ENCODE measurements around the gene NPDC1.

The NPDC1 gene

GRCh38 chr9:137046088-137046787, at the start of gene NPDC1:
NPDC1 (minus strand) TSS chr9:137046177; CDS start chr9:137045989, 188 bp downstream.
- no peak within 1 kb of the TSS; the same call in 1 of the 2 replicates for H2AFZ ChIP-seq (ENCODE audit: low read depth)
- H3K27me3 ChIP-seq (ENCODE audit: insufficient read depth, low read depth): peaks cover 86% of the 10 kb centered on the region
- H3K4me3 ChIP-seq (IDR thresholded peaks at IDR 0.05; ENCODE audit: insufficient read depth, low read depth, low read length): no peak within 1 kb of the TSS
- peak; percentile 81 for TF ChIP-seq CTCF (conservative IDR thresholded peaks at IDR 0.05; ENCODE audit: low read depth, low read length)
- no peaks in the 10 kb centered on the region for H3K4me1 ChIP-seq (ENCODE audit: low read depth, poor library complexity, severe bottlenecking)
- H3K79me2 ChIP-seq (ENCODE audit: insufficient read depth, low read depth): no peaks in the 10 kb centered on the region
- H3K36me3 ChIP-seq (ENCODE audit: insufficient read depth): no peaks in the 10 kb centered on the region
- no peak within 1 kb of the TSS; the same call in 1 of the 2 replicates for H3K4me2 ChIP-seq
- H4K20me1 ChIP-seq (ENCODE audit: insufficient read depth): no peaks in the 10 kb centered on the region
- no peak within 1 kb of the TSS for H3K27ac ChIP-seq
- H3K9ac ChIP-seq: no peak within 1 kb of the TSS

GRCh38 chr9:137089232-137089947, 43.4 kb upstream of the NPDC1 start:
- Histone ChIP-seq H3K4me2 (no peak overlapping the region), H3K27ac (no peak overlapping the region), H2AFZ (ENCODE audit: low read depth) (no peak overlapping the region), H4K20me1 (ENCODE audit: insufficient read depth) (no peaks in the 10 kb centered on the region), H3K4me3 (IDR thresholded peaks at IDR 0.05; ENCODE audit: insufficient read depth, low read depth, low read length) (no peak overlapping the region), H3K27me3 (ENCODE audit: insufficient read depth, low read depth) (no peaks in the 10 kb centered on the region), H3K79me2 (ENCODE audit: insufficient read depth, low read depth) (no peaks in the 10 kb centered on the region), H3K9ac (no peak overlapping the region), H3K36me3 (ENCODE audit: insufficient read depth) (no peaks in the 10 kb centered on the region), H3K4me1 (ENCODE audit: low read depth, poor library complexity, severe bottlenecking) (peaks cover 17% of the 10 kb centered on the region)
- TF ChIP-seq CTCF (conservative IDR thresholded peaks at IDR 0.05; ENCODE audit: low read depth, low read length): no peak

- Histone ChIP-seq H3K27me3 (ENCODE audit: insufficient read depth, low read depth) (no peaks in the 10 kb centered on the region), H3K4me1 (ENCODE audit: low read depth, poor library complexity, severe bottlenecking) (peaks cover 17% of the 10 kb centered on the region), H3K27ac (no peak overlapping the region), H2AFZ (ENCODE audit: low read depth) (no peak overlapping the region), H3K9ac (no peak overlapping the region), H3K4me2 (peak overlapping the region; percentile 97; the same call in 1 of the 2 replicates), H3K4me3 (IDR thresholded peaks at IDR 0.05; ENCODE audit: insufficient read depth, low read depth, low read length) (no peak overlapping the region), H4K20me1 (ENCODE audit: insufficient read depth) (no peaks in the 10 kb centered on the region), H3K79me2 (ENCODE audit: insufficient read depth, low read depth) (no peaks in the 10 kb centered on the region), H3K36me3 (ENCODE audit: insufficient read depth) (no peaks in the 10 kb centered on the region)
- no peak for TF ChIP-seq CTCF (conservative IDR thresholded peaks at IDR 0.05; ENCODE audit: low read depth, low read length)
These were observed 42.1 kb upstream of the NPDC1 start for GRCh38 chr9:137088121-137088520.

- Histone ChIP-seq H3K9ac (peak overlapping the region; percentile 57; the same call in 1 of the 2 replicates), H3K4me3 (IDR thresholded peaks at IDR 0.05; ENCODE audit: insufficient read depth, low read depth, low read length) (no peak overlapping the region), H3K4me1 (ENCODE audit: low read depth, poor library complexity, severe bottlenecking) (peaks cover 17% of the 10 kb centered on the region), H3K4me2 (peak overlapping the region; percentile 97), H3K27ac (peak overlapping the region; percentile 37), H3K36me3 (ENCODE audit: insufficient read depth) (no peaks in the 10 kb centered on the region), H3K27me3 (ENCODE audit: insufficient read depth, low read depth) (no peaks in the 10 kb centered on the region), H3K79me2 (ENCODE audit: insufficient read depth, low read depth) (no peaks in the 10 kb centered on the region), H4K20me1 (ENCODE audit: insufficient read depth) (no peaks in the 10 kb centered on the region), H2AFZ (ENCODE audit: low read depth) (peak overlapping the region; percentile 92)
- no peak for TF ChIP-seq CTCF (conservative IDR thresholded peaks at IDR 0.05; ENCODE audit: low read depth, low read length)
These were observed 41.5 kb upstream of the NPDC1 start for GRCh38 chr9:137087409-137087925.
